Measurements from ENCODE around the gene F2RL1.
"Not testable (repeated sequence)": the region's sequence is repeated elsewhere in the genome, so short reads cannot be mapped to it uniquely, and the experiment has no call there.

F2RL1 gene

DNA sequence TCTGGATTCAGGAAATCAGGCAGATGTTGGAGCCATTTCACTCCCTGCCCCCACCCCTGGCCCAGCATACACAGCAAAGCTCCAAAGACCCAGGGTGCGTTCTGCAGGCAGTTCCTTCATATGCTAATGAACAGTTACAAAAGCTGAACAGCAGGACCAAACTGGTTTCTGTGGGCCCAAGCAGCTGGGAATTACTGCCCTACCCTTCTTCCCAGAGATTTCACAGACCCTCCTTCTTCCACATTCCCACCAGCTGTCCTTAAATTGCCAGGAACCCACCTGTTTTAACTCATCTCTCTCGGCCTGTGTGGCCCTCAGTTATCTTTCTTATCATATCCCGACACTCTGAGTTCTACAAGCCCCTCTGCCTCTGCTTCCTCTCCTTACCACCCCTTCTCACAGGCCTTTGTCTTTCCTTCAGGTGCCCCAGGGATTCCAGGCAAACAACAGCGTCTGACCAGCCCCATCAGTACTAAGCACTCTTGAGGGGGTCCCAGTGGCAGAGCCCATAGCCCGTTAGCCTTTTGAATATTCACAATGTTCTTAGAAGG is 10.6 kb upstream of the F2RL1 start:
- no peak for DNase-seq

DNA sequence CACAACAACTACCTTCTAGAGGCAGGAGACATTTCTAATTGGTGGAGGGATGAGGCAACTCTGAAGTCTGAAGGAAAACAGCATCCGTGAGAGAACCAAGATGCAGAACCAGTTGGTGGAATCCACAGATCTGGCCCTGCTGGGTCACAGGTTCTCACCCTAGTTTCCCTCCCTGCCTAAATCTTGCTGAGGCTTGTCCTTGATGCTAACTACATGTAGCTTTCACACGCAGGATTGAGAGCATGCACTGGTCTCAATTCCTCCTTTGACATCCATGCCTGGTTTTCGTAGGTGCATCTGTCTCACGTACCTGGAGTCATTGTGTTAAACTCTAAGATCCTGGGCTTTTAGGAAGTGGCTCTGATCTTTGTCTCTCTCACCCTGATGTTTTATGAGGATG is 9.7 kb upstream of the F2RL1 start:
- DNase-seq = no peak

DNA sequence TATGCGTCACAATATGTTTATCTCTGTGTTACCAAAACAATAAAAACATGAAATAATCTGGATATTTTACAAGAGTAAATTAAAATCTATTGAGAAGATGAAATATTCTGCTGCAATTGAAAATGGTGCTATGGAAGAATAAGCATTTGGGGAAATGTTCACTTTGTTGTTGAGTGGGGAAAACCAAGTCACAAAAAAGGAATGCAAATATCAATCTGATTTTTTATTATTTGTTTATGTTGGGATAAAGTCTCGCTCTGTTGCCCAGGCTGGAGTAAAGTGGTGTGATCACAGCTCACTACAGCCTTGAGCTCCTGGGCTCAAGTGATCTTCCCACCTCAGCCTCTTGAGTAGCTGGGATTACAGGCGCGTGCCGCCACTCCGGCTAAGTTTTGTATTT is 8.6 kb upstream of the F2RL1 start:
- DNase-seq = no peak

DNA sequence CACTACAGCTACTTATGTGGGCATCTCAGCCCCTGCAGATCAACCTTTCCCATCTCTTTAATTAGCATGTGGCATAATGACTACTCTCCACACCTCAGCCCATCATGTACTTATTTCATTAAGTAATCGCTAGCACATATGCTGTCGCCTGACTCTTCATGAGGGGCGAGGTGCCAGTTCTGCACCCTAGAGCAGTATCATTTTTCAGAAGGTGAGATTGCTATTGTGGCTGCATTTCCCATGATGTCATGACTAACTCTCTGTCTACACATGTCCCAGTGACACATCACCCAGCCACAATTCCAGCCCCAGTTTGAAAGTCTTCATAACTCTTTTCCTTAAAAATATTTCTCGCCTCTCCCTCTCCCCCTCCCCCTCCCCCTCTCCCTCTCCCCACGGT is 7.6 kb upstream of the F2RL1 start:
- DNase-seq = no peak

DNA sequence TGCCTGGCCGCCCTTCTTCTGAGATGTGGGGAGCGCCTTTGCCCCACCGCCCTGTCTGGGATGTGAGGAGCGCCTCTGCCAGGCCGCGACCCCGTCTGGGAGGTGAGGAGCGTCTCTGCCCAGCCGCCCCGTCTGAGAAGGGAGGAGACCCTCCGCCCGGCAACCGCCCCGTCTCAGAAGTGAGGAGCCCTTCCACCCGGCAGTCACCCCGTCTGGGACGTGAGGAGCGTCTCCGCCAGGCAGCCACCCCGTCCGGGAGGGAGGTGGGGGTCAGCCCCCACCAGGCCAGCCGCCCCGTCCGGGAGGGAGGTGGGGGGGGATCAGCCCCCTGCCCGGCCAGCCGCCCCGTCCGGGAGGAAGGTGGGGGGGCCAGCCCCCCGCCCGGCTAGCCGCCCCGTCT is 6.6 kb upstream of the F2RL1 start:
- DNase-seq = not testable (repeated sequence)

DNA sequence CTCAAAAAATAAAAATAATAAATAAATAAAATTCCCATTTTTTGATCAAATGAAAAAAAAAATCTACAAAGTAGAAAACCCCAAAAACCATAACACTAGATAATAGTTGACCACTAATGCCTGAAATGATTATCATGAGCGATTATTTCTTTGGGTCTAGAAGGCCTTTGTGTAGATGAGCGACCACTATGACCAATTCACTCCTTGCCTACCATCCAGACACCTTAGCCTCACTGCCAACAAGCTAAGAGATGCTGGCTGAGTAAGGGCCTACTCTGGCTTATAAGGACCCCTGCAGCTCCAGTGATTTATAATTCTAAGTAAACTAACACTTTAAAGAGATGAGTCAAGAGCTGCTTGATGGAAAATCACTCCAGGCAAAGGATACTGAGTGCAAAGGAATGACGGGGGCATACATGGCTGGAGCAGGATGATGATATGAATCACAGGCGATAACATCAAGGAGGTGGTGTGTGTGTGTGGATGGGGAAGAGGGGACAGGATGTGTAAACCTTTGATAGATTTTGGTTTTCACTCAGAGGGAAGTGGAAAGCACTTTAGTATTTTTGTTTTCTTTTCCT is 4.8 kb upstream of the F2RL1 start:
- DNase-seq = no peak

DNA sequence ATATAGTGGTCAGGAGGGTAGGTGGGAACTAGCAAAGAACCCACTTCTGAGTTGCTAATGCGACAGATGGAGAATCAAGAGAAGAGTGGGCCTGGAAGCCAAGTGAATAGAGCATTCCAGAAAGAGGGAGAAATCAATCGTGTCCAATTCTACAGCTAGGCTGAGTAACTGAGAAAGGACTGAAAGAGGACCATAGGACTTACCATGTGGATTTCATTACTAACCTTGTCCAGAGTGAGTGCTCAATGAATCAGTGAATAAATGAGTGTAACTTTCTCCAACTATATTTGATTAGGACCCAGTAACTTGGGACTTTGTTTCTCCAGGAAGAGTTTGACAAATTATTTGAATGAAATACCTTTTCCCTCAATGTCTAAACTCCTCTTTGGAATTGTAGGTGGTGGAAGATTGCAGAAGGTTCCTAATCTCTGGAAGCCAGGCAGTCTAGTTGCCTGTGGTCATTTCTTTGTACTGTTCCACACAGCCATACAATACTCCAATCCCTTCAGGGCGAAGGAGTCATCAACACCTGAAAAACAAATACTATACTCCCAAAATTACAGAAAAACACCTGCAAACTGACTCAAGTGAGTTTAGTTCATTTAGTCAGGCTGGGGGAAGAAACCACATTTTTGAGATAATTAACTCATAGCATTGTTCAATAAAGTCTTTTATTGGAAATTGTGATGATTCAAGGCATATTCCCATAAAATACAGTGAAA is 2.6 kb upstream of the F2RL1 start:
- DNase-seq = no peak

DNA sequence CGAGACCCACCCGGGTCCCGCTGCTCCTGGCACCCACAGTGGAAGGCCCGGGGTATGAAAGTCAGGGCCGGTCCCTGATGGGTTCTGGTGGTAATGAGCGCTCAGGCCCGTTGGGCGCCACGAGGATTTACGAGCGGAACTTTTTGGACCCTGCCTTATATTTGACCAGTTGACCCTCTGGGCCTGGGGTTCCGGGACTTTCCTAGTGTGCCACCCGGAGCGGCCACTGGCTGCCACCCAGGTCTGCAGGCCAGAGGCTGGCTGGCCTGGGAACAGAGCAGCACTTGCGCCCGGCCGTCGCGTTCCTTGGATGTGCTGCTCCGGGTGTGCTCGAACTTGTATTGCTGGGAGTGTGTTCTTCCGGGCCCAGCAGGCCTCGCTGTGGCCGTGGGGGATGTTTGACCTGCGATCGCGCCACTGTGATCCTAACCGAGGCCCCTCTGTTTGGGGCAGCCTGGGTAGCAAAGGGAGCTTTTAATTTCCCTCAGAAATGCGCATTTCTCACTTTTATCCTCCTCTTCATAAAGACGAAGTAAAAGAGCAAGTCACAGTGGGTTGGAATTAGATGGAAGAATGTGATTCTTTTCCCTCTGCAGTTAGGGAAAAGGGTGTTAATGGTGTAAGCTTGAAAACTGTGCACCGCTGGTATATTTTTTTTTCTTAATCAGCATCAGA is 1.2 kb downstream of the F2RL1 start:
- no peak for DNase-seq

DNA sequence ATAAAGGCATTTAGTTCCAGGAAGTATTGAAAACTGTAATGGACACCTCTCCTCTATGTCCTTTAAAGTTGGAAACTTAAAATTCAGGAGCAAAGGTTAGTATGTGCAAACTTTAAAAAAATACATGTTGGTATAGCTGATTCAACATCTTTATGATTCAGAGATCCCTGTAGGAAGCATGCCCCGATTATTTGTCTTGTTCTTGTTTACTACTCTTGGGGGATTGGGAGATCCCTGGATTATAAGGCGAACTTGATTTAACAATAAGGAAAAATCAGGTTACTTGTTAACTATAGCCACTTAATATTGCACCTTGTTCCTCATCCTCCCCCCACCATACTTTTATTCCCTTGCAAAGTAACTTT is 1.7 kb downstream of the F2RL1 start:
- no peak for DNase-seq

DNA sequence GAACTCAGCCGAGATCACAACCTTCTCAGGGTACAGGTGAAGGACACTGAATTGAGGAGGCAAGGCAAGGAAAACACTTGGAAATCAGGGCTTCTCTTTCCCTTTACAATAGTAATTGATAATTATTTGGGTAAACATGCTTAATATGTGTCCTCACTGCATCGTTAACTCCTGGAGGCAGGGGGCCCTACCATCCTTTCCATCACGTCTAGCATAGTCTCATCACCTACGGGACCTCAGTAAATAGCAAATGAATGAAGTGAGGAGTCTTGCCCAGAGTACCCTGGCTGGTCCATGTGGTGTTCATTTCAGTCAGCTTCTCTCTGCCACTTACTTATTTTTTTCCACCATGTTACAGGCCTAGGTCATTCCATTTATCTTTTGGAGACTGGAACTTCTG is 2.3 kb downstream of the F2RL1 start:
- DNase-seq = no peak

DNA sequence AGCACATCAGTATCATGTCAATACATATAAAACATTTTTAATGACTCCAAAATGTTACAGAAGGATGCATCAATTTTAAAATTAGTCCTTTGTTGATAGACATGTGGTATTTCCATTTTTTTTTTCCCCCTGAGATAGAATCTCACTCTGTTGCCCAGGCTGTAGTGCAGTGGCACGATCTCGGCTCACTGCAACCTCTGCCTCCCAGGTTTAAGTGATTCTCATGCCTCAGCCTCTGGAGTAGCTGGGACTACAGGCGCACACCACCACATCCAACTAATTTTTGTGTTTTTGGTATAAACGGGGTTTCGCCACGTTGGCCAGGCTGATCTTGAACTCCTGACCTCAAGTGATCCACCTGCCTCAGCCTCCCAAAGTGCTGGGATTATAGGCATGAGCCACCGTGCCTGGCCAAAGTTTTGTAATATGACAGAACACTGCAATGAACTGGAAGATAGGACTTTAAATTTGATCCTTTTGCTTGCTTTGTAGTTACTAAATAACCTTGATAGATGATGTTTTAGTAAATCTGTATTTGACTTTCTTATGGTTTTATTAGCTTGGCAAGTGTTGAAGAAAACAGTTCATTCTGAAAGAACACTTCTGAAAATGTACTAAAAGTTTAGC is 3.4 kb downstream of the F2RL1 start:
- not testable (repeated sequence) for DNase-seq

DNA sequence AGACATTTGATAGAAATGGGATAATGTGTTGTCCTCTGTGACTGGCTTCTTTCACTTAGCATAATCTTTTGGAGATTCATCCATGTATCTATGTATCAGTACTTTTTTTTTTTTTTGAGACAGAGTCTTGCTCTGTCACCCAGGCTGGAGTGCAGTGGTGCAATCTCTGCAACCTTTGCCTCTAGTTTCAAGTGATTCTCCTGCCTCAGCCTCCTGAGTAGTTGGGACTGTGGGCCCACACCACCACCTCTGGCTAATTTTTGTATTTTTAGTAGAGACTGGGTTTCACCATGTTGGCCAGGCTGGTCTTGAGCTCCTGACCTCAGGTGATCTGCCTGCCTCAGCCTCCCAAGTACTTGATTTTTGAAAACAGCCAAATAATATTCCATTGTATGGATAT is 7.6 kb downstream of the F2RL1 start:
- DNase-seq = not testable (repeated sequence)

DNA sequence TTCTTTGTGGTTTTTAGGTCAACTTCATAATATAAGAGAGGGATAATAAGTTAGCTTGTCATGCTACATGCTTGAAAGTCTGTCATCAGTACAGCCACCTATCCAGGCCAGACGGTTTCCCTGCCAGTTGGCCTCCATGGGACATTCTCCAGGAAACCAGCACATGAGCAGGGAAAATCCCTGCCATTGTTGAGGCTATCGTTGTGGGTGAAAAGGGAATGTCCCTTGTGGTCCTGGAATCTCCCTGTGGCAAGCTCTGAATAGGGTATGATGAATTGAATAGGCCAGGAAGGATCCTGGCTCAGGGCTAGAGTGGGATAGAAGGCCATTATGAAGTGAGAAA is 12.3 kb downstream of the F2RL1 start:
- no peak for DNase-seq

DNA sequence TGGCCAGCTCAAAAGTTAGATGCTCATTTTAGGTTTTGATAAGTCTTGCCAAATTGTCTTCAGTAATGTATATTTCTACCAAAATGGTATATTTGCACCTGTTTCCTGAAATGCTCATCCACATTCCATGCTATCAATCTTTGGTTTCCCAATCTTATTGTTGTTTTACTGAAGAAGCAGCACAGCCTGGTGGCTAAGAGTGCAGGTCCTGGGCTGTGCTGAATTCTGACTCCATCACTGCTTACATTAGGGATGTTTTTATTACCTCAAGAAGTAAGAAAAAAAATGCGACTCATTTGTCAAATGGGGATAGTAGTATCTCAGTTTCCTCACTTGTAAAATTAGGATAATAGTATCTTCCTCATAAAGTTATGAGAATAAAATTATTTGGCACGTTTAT is 17.4 kb downstream of the F2RL1 start:
- no peak for DNase-seq

DNA sequence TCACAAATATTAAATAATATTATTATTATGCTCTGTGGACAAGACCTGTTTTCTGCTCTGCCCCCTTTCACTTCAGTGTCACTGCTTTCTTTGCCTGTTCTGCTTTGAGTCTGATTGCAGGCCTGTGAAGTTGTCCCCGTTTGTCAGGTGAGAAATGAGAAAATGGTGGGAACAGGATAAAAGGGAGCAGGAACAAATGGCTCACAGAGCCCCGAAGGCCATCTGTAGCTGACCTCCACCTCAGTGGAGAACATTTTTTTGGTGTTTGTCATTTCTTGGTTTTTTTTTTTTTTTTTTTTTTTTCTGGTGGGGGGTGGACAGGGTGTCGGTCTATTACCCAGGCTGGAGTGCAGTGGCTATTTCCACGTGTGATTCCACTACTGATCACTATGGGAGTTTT is 17.8 kb downstream of the F2RL1 start:
- no peak for DNase-seq

DNA sequence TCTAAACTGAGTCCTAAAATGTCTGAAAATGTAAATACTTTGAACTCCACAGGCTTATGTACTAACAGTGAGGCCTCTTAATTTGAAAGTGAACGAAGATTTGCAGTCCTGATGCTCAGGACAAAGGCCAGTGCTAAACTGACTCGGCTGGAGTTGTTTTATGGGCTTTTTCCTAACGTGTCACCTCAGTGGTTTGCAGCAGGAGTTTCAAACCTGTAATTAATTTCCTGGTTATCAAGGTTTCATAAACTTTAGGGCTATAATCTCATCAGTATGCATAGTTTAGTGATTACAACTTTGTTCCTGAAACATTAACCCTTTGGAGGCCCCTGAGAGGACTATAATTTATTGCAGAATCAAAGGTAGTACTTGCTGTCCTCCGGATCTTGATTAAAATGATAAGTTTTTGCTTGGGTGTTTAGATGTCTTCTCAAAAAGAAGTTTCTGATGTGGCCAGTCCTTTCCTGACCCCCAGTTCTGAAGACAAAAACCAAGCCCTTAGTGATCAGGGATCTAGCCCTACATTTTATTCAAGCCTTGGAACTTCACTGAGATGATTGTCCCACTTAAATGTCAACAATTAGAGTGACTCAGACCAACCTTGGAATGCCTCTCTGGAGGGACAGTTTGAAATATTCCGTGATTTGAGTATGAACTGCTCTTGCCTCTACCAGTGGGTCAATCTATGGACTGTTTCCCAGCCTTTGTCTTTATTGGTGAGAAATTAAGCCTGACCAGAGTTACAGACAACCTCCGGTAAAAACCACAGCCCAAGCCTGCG is 19.8 kb downstream of the F2RL1 start:
- DNase-seq = no peak

DNA sequence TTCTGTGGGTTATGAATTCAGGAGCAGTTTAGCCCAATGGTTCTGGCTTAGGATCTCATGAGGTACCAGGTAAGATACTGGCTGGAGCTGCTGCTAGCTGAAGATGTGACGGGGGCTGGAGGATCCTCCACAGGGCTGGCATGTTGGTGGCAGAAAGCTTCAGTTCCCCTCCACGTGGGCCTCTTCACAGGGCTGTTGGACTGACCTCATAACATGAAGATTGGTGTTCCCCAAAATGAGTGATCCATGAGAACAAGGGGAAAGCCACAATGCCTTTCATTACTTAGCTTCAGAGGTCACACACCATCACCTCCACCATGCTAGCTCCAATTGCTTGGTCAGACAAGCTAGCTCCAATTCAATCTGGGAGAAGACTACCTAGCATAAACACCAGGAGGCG is 22.5 kb downstream of the F2RL1 start:
- no peak for DNase-seq

DNA sequence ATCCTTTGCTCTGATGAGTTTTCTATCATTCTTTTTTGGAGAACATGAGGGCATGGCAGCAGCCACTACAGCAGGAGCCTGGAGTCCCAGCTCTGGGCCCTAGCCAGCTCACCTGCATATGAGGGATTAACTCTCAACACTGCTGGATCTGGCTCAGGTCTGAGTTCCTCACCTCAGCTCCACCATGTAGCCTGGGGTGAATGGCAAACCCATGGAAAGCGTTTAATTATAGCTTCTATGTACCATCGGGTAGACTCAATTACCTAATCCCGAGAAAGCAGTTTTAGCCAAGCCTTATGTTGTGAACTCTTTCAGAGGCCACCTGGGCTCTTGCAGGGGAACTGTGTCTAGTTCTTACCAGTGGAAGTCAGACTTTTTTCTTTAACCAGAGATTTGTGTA is 27.1 kb downstream of the F2RL1 start:
- DNase-seq = no peak

DNA sequence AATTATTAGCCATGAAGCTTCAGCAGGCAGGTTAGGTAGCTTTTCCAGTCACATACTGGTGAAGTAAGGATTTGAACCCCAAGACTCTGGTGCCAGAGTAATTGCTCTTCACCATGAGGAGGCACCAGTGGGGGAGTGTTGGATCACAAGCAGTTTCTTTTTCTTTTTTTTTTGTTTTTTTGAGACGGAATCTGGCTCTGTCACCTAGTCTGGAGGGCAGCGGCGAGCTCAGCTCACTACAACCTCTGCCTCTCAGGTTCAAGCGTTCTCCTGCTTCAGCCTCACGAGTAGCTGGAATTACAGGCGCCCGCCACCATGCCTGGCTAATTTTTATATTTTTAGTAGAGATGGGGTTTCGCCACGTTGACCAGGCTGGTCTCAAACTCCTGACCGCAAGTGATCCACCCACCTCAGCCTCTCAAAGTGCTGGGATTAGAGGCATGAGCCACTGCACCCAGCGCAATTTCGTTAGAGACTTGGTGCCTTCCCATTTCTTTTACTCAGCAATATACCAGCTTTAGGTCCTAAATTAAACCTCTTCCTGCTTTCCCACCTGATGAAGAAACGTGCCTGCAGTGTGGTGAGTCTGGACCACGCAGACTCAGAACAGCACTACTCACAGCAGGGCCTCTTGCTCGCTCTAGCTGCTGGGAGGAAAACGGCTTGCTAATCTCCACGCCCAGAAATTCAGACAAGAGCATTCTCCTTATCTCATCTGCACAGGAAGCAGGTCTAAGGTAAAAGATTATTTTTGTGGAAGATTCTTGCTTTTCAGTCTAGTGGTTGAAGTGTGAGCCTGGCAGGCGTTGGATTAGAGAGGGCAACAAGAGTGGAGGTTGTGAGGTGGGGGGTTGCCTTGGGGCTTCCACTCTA is 30.8 kb downstream of the F2RL1 start, which contains the start of gene S100Z:
TSS of gene S100Z (plus strand) at position 596 of the 873 bp plus-strand sequence. CDS start 25,346 bp downstream, outside the sequence.
- DNase-seq = no peak

DNA sequence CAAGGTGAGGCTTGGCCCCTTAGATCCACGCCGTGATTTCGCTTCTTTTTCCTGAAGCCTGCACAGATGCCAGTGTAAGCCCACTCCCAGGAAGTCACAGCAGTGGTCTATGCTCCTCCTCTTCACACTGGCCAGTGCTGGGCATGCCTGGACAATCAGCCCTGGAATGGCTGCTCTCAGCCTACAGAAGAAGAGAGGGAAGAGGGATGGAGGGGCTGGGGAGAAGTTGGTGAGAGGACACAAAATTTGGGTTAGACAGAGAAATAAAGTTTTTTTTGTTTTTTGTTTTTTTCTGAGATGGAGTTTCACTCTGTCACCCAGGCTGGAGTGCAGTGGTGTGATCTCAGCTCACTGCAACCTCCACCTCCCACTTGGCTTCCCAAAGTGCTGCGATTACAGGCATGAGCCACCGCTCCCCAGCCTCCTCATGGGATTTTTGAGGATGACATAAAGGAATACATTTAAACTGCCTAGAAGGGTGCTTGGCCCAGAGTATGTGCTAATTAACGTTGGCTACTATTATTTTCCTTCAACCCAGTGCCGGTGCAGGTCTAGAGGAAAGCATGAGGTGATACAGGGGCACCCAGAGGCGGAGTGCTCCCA is 31.8 kb downstream of the F2RL1 start:
- no peak for DNase-seq

DNA sequence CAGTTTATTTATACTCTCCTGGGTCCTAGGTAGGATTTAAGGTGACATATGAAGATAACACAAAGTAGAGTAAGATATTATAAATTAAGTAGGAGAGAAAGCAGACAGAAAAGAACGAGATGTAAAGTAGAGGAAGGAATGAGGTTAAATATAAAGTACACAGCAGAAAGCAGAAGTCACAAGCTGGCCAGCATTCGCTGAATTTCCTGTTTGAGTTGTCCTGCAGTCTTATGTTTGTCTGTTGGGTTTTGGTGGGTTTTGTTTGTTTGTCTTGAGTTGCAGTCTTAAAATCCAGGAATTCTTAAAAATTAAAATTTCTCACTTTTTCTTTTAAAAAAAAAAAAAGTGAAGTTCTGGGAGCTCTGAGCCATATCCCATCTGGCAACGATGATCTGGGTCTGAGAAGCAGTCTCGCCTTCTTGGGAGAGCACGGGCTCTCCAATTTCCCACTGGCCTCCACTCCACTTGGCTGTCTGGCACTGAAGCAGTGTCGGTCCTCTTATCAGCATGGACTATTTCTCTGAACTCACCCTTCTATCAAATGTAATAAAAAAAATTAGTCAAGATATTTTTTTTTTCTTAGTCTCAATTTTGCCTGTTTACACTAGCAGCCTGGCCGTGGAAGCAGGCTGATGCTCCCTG is 33.0 kb downstream of the F2RL1 start:
- DNase-seq = no peak
